ENCODE data around the gene UBE3D.

Gene UBE3D

GRCh38 chr6:82995066-82995465 is 70.6 kb downstream of the UBE3D start:
- H2AFZ ChIP-seq (ENCODE audit: low read depth, low read length, severe bottlenecking): no peak overlapping the region
- H3K27ac ChIP-seq (ENCODE audit: low read depth, low read length): no peak overlapping the region
- no peak overlapping the region for H3K9ac ChIP-seq (ENCODE audit: low read length)
- no peaks in the 10 kb centered on the region for H3K79me2 ChIP-seq (ENCODE audit: insufficient read depth, low read length)
- H4K20me1 ChIP-seq (ENCODE audit: low read depth, low read length): no peaks in the 10 kb centered on the region
- no peaks in the 10 kb centered on the region for H3K9me3 ChIP-seq (ENCODE audit: insufficient read depth, low read length)
- no peaks in the 10 kb centered on the region for H3F3A ChIP-seq (ENCODE audit: insufficient read depth)
- no peaks in the 10 kb centered on the region for H3K27me3 ChIP-seq (ENCODE audit: low read length)
- no peak overlapping the region for H3K4me2 ChIP-seq (ENCODE audit: low read depth, low read length, poor library complexity, severe bottlenecking)
- H3K36me3 ChIP-seq (ENCODE audit: low read length): no peaks in the 10 kb centered on the region
- no peaks in the 10 kb centered on the region for H3K9me2 ChIP-seq (replicated peaks; ENCODE audit: insufficient read depth, low read length)
- TF ChIP-seq CTCF (IDR thresholded peaks at IDR 0.05; ENCODE audit: insufficient read depth, low read length, poor library complexity, severe bottlenecking) (no peak), EZH2phosphoT487 (conservative IDR thresholded peaks at IDR 0.05; ENCODE audit: low read length) (no peak)
- no peak overlapping the region for H3K4me3 ChIP-seq (ENCODE audit: insufficient read depth, low read length, poor library complexity, severe bottlenecking)

- Histone ChIP-seq H3K27me3 (ENCODE audit: low read length) (no peaks in the 10 kb centered on the region), H3K79me2 (ENCODE audit: insufficient read depth, low read length) (no peaks in the 10 kb centered on the region), H3K27ac (ENCODE audit: low read depth, low read length) (no peak overlapping the region)
These were observed 75.8 kb downstream of the UBE3D start for GRCh38 chr6:82989736-82990290.

GRCh38 chr6:82988930-82989351 is 76.7 kb downstream of the UBE3D start:
- H2AFZ ChIP-seq (ENCODE audit: low read depth, low read length, severe bottlenecking): no peak overlapping the region
- no peaks in the 10 kb centered on the region for H3K27me3 ChIP-seq (ENCODE audit: low read length)
- H3K27ac ChIP-seq (ENCODE audit: low read depth, low read length): no peak overlapping the region
- H3K4me3 ChIP-seq (ENCODE audit: insufficient read depth, low read length, poor library complexity, severe bottlenecking): no peak overlapping the region
- no peaks in the 10 kb centered on the region for H3K9me3 ChIP-seq (ENCODE audit: insufficient read depth, low read length)
- no peaks in the 10 kb centered on the region for H3K36me3 ChIP-seq (ENCODE audit: low read length)
- H3K9ac ChIP-seq (ENCODE audit: low read length): no peak overlapping the region
- no peaks in the 10 kb centered on the region for H3K79me2 ChIP-seq (ENCODE audit: insufficient read depth, low read length)
- no peaks in the 10 kb centered on the region for H3K9me2 ChIP-seq (replicated peaks; ENCODE audit: insufficient read depth, low read length)
- TF ChIP-seq EZH2phosphoT487 (conservative IDR thresholded peaks at IDR 0.05; ENCODE audit: low read length) (no peak), CTCF (IDR thresholded peaks at IDR 0.05; ENCODE audit: insufficient read depth, low read length, poor library complexity, severe bottlenecking) (no peak)
- no peaks in the 10 kb centered on the region for H4K20me1 ChIP-seq (ENCODE audit: low read depth, low read length)
- H3F3A ChIP-seq (ENCODE audit: insufficient read depth): peaks cover 3% of the 10 kb centered on the region; the same call in 1 of the 2 replicates
- H3K4me2 ChIP-seq (ENCODE audit: low read depth, low read length, poor library complexity, severe bottlenecking): no peak overlapping the region

More at GRCh38 chr6:82989736-82990290, 75.8 kb downstream of the UBE3D start:
- Histone ChIP-seq H3F3A (ENCODE audit: insufficient read depth) (peaks cover 3% of the 10 kb centered on the region; the same call in 1 of the 2 replicates), H2AFZ (ENCODE audit: low read depth, low read length, severe bottlenecking) (no peak overlapping the region), H4K20me1 (ENCODE audit: low read depth, low read length) (no peaks in the 10 kb centered on the region), H3K9me3 (ENCODE audit: insufficient read depth, low read length) (no peaks in the 10 kb centered on the region), H3K4me2 (ENCODE audit: low read depth, low read length, poor library complexity, severe bottlenecking) (no peak overlapping the region), H3K9me2 (replicated peaks; ENCODE audit: insufficient read depth, low read length) (no peaks in the 10 kb centered on the region), H3K36me3 (ENCODE audit: low read length) (no peaks in the 10 kb centered on the region), H3K4me3 (ENCODE audit: insufficient read depth, low read length, poor library complexity, severe bottlenecking) (no peak overlapping the region), H3K9ac (ENCODE audit: low read length) (no peak overlapping the region)
- TF ChIP-seq EZH2phosphoT487 (conservative IDR thresholded peaks at IDR 0.05; ENCODE audit: low read length) (no peak), CTCF (IDR thresholded peaks at IDR 0.05; ENCODE audit: insufficient read depth, low read length, poor library complexity, severe bottlenecking) (no peak)
